Measurements from ENCODE around the gene PRPF40A.

GRCh38 chr2:152682663-152683062 lies 34.6 kb downstream of the PRPF40A start:
- no peak for TF ChIP-seq CTCF (IDR thresholded peaks at IDR 0.05; ENCODE audit: low read length)
- no peak for TF ChIP-seq EZH2 (IDR thresholded peaks at IDR 0.05; ENCODE audit: borderline replicate concordance, low read length)
